H1 (cell line): ENCODE measurements around the gene RIPOR2. TPM values are rescaled to one million over a fixed set of nuclear protein-coding genes. Genes with fewer than 3 reads are reported as not detected.

Source experiments
- CTCF ChIA-PET: fragments of 300-600 bp; sonication (Branson Sonifier 250); formaldehyde crosslinking; loops from one replicate; lab custom pipeline; 2021; ENCODE audit not compliant: partially characterized antibody; lab: Charles Lee
- POLR2A ChIA-PET: fragments of 300-600 bp; sonication (Branson Sonifier 250); formaldehyde crosslinking; loops from one replicate; lab custom pipeline; 2021; ENCODE audit warnings: inconsistent platforms; ENCODE audit not compliant: partially characterized antibody; lab: Charles Lee
- DNase-seq, 2 experiments: peaks; one replicate each; pipeline versions ENCODE4 v3.0.0 to v3.0.0-alpha.2; 2010 to 2022; ENCODE audit warnings: low spot score in 2 of 2, low read depth in 1 of 2, mixed read lengths in 1 of 2
- FAIRE-seq: peaks from 2 replicates; lab custom pipeline; 2011; peaks lifted over from hg19 to GRCh38; lab: Jason Lieb, UNC
- H2AFZ ChIP-seq: 2 replicates; pipeline ENCODE4 v1.8.1; 2012; ENCODE audit warnings: low read length, inconsistent platforms
- H2AK5ac ChIP-seq: 2 replicates; pipeline ENCODE4 v1.6.1; 2013; ENCODE audit warnings: low read depth, low read length
- H2BK120ac ChIP-seq: replicated peaks from 2 replicates; pipeline ENCODE3; 2013; ENCODE audit warnings: low read depth, low read length, inconsistent platforms
- H2BK12ac ChIP-seq: 2 replicates; pipeline ENCODE4 v1.6.1; 2013; ENCODE audit warnings: low read depth, low read length
- H2BK15ac ChIP-seq: 2 replicates; pipeline ENCODE4 v1.6.1; 2013; ENCODE audit warnings: low read length
- H2BK20ac ChIP-seq: 2 replicates; pipeline ENCODE4 v1.6.1; 2013; ENCODE audit warnings: low read length
- H2BK5ac ChIP-seq: 2 replicates; pipeline ENCODE4 v1.6.1; 2013; ENCODE audit warnings: low read depth, low read length
- H3K14ac ChIP-seq: 2 replicates; pipeline ENCODE4 v1.6.1; 2013; ENCODE audit warnings: inconsistent platforms; ENCODE audit not compliant: insufficient read length
- H3K18ac ChIP-seq: 2 replicates; pipeline ENCODE4 v1.6.1; 2013; ENCODE audit warnings: low read length; ENCODE audit errors: extremely low read depth
- H3K23ac ChIP-seq: 2 replicates; pipeline ENCODE4 v1.6.1; 2013; ENCODE audit warnings: inconsistent platforms; ENCODE audit not compliant: insufficient read length
- H3K23me2 ChIP-seq: 2 replicates; pipeline ENCODE4 v1.6.1; 2013; ENCODE audit warnings: low read depth, low read length
- H3K27ac ChIP-seq: 2 replicates; pipeline ENCODE4 v1.6.1; 2011; ENCODE audit warnings: low read depth, low read length, inconsistent platforms
- H3K27me3 ChIP-seq, 4 experiments: replicated peaks in 1 of 4; 1 replicate in 1 of 4; 2 replicates in 3 of 4; pipeline versions ENCODE4 v1.6.1 to v1.8.1; 2011 to 2013; ENCODE audit warnings: low read length in 3 of 4, mild to moderate bottlenecking in 3 of 4, inconsistent platforms in 2 of 4, mixed read lengths in 2 of 4, moderate library complexity in 1 of 4; ENCODE audit not compliant: control insufficient read depth in 3 of 4, insufficient read depth in 3 of 4; ENCODE audit errors: extremely low read depth in 1 of 4
- H3K36me3 ChIP-seq, 4 experiments: 2 replicates each; pipeline versions ENCODE4 v1.6.1 to v1.8.1; 2011 to 2013; ENCODE audit warnings: mild to moderate bottlenecking in 4 of 4, low read length in 3 of 4, moderate library complexity in 2 of 4, control low read depth in 1 of 4, inconsistent platforms in 1 of 4; ENCODE audit not compliant: insufficient read depth in 4 of 4, control insufficient read depth in 2 of 4
- H3K4ac ChIP-seq: replicated peaks from 2 replicates; pipeline ENCODE3; 2013; ENCODE audit warnings: low read length, low read depth, mixed read lengths, inconsistent platforms; ENCODE audit not compliant: insufficient read length
- H3K4me1 ChIP-seq, 4 experiments: replicated peaks in 1 of 4; 1 replicate in 1 of 4; 2 replicates in 3 of 4; pipeline versions ENCODE4 v1.6.1 to v1.8.1; 2011 to 2013; ENCODE audit warnings: low read length in 3 of 4, inconsistent platforms in 2 of 4, mixed read lengths in 1 of 4; ENCODE audit not compliant: insufficient read depth in 4 of 4, control insufficient read depth in 3 of 4
- H3K4me2 ChIP-seq, 2 experiments: 2 replicates each; pipeline versions ENCODE4 v1.6.1 to v1.8.1; 2011 to 2013; ENCODE audit warnings: low read depth in 2 of 2, low read length in 2 of 2, control low read depth in 1 of 2, inconsistent platforms in 1 of 2, mild to moderate bottlenecking in 1 of 2; ENCODE audit not compliant: insufficient read depth in 1 of 2
- H3K4me3 ChIP-seq, 4 experiments: fragments of 200-600, 300-600 bp in 1 of 4; sonication (generic), shearing (Covaris generic), sonication (Bioruptor Twin) in 1 of 4; 2 replicates each; pipeline versions ENCODE4 v1.5.1 to v1.8.1; 2011 to 2016; ENCODE audit warnings: low read length in 4 of 4, low read depth in 3 of 4, control low read depth in 2 of 4, inconsistent platforms in 2 of 4, mild to moderate bottlenecking in 2 of 4, mixed read lengths in 1 of 4, moderate library complexity in 1 of 4; ENCODE audit not compliant: insufficient read depth in 2 of 4; ENCODE audit errors: extremely low read depth in 1 of 4
- H3K56ac ChIP-seq: replicated peaks from 2 replicates; pipeline ENCODE3; 2013; ENCODE audit warnings: low read depth, mild to moderate bottlenecking, mixed read lengths, low read length, inconsistent platforms; ENCODE audit not compliant: insufficient read length
- H3K79me1 ChIP-seq: 2 replicates; pipeline ENCODE4 v1.6.1; 2013; ENCODE audit warnings: low read depth, low read length, control low read depth
- H3K79me2 ChIP-seq, 2 experiments: 2 replicates each; pipeline versions ENCODE4 v1.6.1 to v1.8.1; 2012 to 2013; ENCODE audit warnings: low read length in 2 of 2, mild to moderate bottlenecking in 2 of 2, inconsistent platforms in 1 of 2; ENCODE audit not compliant: insufficient read depth in 2 of 2, control insufficient read depth in 1 of 2
- H3K9ac ChIP-seq, 4 experiments: replicated peaks in 1 of 4; 1 replicate in 1 of 4; 2 replicates in 3 of 4; pipeline versions ENCODE4 v1.6.1 to v1.8.1; 2011 to 2013; ENCODE audit warnings: low read depth in 3 of 4, low read length in 3 of 4, control low read depth in 2 of 4, mild to moderate bottlenecking in 2 of 4, moderate library complexity in 2 of 4, inconsistent platforms in 1 of 4; ENCODE audit errors: extremely low read depth in 1 of 4
- H3K9me3 ChIP-seq, 2 experiments: 2 replicates each; pipeline versions ENCODE4 v1.6.1 to v1.8.1; 2012 to 2013; ENCODE audit warnings: mild to moderate bottlenecking in 2 of 2, moderate library complexity in 2 of 2, control low read depth in 1 of 2, inconsistent platforms in 1 of 2, low read depth in 1 of 2, low read length in 1 of 2, mixed read lengths in 1 of 2; ENCODE audit not compliant: insufficient read depth in 2 of 2
- H4K20me1 ChIP-seq, 2 experiments: replicated peaks in 1 of 2; 2 replicates each; pipeline versions ENCODE3 to v1.8.1; 2011 to 2013; ENCODE audit warnings: inconsistent platforms in 2 of 2, low read length in 2 of 2, mild to moderate bottlenecking in 1 of 2; ENCODE audit not compliant: insufficient read depth in 2 of 2, control insufficient read depth in 1 of 2
- H4K5ac ChIP-seq: 2 replicates; pipeline ENCODE4 v1.6.1; 2013; ENCODE audit warnings: low read length, low read depth, mixed read lengths, inconsistent platforms; ENCODE audit not compliant: insufficient read length
- H4K8ac ChIP-seq: 2 replicates; pipeline ENCODE4 v1.8.0; 2013; ENCODE audit warnings: mild to moderate bottlenecking, moderate library complexity, low read length, inconsistent platforms; ENCODE audit not compliant: insufficient read depth; ENCODE audit errors: extremely low read depth
- H4K91ac ChIP-seq: replicated peaks from 2 replicates; pipeline ENCODE3; 2013; ENCODE audit warnings: low read length, mixed read lengths, inconsistent platforms; ENCODE audit not compliant: insufficient read length
- ASH2L ChIP-seq: fragments of 200-600, 300-600 bp; sonication (generic); IDR thresholded peaks from one replicate; pipeline ENCODE4 v1.7.1; 2017; ENCODE audit warnings: low read length
- CBX8 ChIP-seq: fragments of 300-800, 300-1000 bp; sonication (generic); IDR thresholded peaks from 2 replicates; pipeline ENCODE4 v1.7.1; 2016; ENCODE audit warnings: low read depth, low read length, borderline replicate concordance
- CEBPB ChIP-seq: IDR thresholded peaks from 2 replicates; pipeline ENCODE4 v1.6.1; 2012; ENCODE audit warnings: low read depth, low read length
- JUN ChIP-seq: IDR thresholded peaks from 2 replicates; pipeline ENCODE4 v1.6.1; 2011; ENCODE audit warnings: low read depth, mild to moderate bottlenecking, improper control_type of control experiment, low read length
- POU5F1 ChIP-seq: IDR thresholded peaks from 2 replicates; pipeline ENCODE4 v1.6.1; 2011; ENCODE audit warnings: low read depth, mild to moderate bottlenecking, low read length, moderate library complexity
- SP4 ChIP-seq: IDR thresholded peaks from 2 replicates; pipeline ENCODE4 v1.6.1; 2012; ENCODE audit warnings: low read length, inconsistent platforms
- TAF7 ChIP-seq: optimal IDR thresholded peaks from 2 replicates; pipeline ENCODE3; 2011; ENCODE audit warnings: low read depth, mild to moderate bottlenecking, inconsistent platforms, low read length, moderate library complexity, borderline replicate concordance
- ZNF274 ChIP-seq: IDR thresholded peaks from 2 replicates; pipeline ENCODE4 v1.7.0; 2012; ENCODE audit warnings: low read length, borderline replicate concordance; ENCODE audit errors: extremely low read depth
- WGBS, 2 experiments: shearing (Covaris generic) in 1 of 2; methylation state at CpG; one replicate each; pipeline versions ENCODE4 v1.1.6 to v1.1.7; 2013 to 2015; ENCODE audit warnings: low lambda C conversion rate in 2 of 2, mixed read lengths in 2 of 2, inconsistent platforms in 1 of 2, low coverage in 1 of 2, missing lambda C conversion rate in 1 of 2; ENCODE audit not compliant: insufficient replicate concordance in 2 of 2, insufficient coverage in 1 of 2, insufficient read length in 1 of 2; ENCODE audit errors: extremely low coverage in 1 of 2, missing lambda C conversion rate in 1 of 2; 5-methylcytosine and 5-hydroxymethylcytosine counted together
- polyA plus RNA-seq, 7 experiments: library from polyadenylated mRNA; depleted of rRNA in 3 of 7; stranded (reverse) in 5 of 7; unstranded in 2 of 7; fragments of >200 nt in 5 of 7; fragments of 200-250 nt in 2 of 7; gene quantifications; 1 replicate in 5 of 7; 2 replicates in 1 of 7; 4 replicates in 1 of 7; pipeline versions ENCODE4 v1.2.1 to v1.2.3, GENCODE V29; 2011 to 2013; ENCODE audit warnings: missing spikeins in 2 of 7, mixed read lengths in 2 of 7
- total RNA-seq: library from RNA; stranded (reverse); fragmentation: NEBNext Ultra II Directional; extraction: Animal tissue kit (Norgen Biotek cat#: 25700); gene quantifications from 2 replicates; pipeline ENCODE4 v1.2.1, GENCODE V29; 2021
- TF ChIP-seq, protein P1 (sequence below): IDR thresholded peaks from 2 replicates; pipeline ENCODE4 v1.6.1; 2011; ENCODE audit warnings: low read length, improper control_type of control experiment

The RIPOR2 gene
- total and polyA plus RNA-seq, 2 of the 8 experiments (the other 6 are each of a cell fraction or from before 2014, with no cell fraction given) = 16.7 to 45.6 TPM

- Histone ChIP-seq H2BK15ac (no peak overlapping the region), H3K79me2 (0 out of 4 replicates have a peak, but pooled peaks cover 0 to 2% of the 10 kb centered on the region in 2 experiments), H3K36me3 (no peaks in the 10 kb centered on the region), H4K91ac (no peak overlapping the region), H3K79me1 (no peaks in the 10 kb centered on the region), H3K27me3 (no peaks in the 10 kb centered on the region), H2BK120ac (no peak overlapping the region), H3K4me3 (no peak overlapping the region), H3K18ac (0 out of 2 replicates have a peak overlapping the region, but pooled peaks have one; percentile 4), H3K9me3 (no peaks in the 10 kb centered on the region), H2BK12ac (no peak overlapping the region), H3K9ac (no peak overlapping the region), H2BK20ac (no peak overlapping the region), H3K23ac (no peak overlapping the region), H3K23me2 (no peaks in the 10 kb centered on the region), H2BK5ac (no peak overlapping the region), H2AFZ (no peak overlapping the region), H3K4me1 (peaks cover 4 to 6% (median 5%) of the 10 kb centered on the region in 4 experiments; a peak in 4 of 7 replicates), H3K14ac (no peak overlapping the region), H2AK5ac (no peak overlapping the region), H3K4me2 (no peak overlapping the region), H3K4ac (no peak overlapping the region), H4K20me1 (no peaks in the 10 kb centered on the region), H3K27ac (no peak overlapping the region), H4K8ac (no peak overlapping the region), H3K56ac (no peak overlapping the region), H4K5ac (no peak overlapping the region)
- no peak for TF ChIP-seq POU5F1
- no peak for TF ChIP-seq CEBPB
- TF ChIP-seq, protein P1, sequence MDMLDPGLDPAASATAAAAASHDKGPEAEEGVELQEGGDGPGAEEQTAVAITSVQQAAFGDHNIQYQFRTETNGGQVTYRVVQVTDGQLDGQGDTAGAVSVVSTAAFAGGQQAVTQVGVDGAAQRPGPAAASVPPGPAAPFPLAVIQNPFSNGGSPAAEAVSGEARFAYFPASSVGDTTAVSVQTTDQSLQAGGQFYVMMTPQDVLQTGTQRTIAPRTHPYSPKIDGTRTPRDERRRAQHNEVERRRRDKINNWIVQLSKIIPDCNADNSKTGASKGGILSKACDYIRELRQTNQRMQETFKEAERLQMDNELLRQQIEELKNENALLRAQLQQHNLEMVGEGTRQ = no peak
- TF ChIP-seq SP4 = no peak
- TF ChIP-seq JUN = no peak
- no peak for TF ChIP-seq TAF7
- no peak for TF ChIP-seq ZNF274
- TF ChIP-seq ASH2L = no peak
- TF ChIP-seq CBX8 = no peak
- ChIA-PET POLR2A (interaction anchor here (0.8 kb wide), 1 partner anchor 72 kb away, joined by 6 read pairs; no protein-coding TSS in a partner anchor), CTCF (interaction anchor here (1.3 to 2.7 kb wide), 2 partner anchors 86 to 90 kb away, joined by 4 to 9 read pairs; no protein-coding TSS in a partner anchor)
- DNase-seq = no peak
- 96% methylated on average over 9 of the region's 9 CpGs; no CpG with 5 or more reads in 1 of the 2 experiments for WGBS, 2 experiments
- no peak for FAIRE-seq
These were observed 33.9 kb downstream of the RIPOR2 start for GRCh38 chr6:24901698-24902328.
